Neuronal stem cell (in vitro differentiated cells): ENCODE results near the gene VPS35L.

Experiments
- DNase-seq: peaks from one replicate; pipeline ENCODE4 v3.0.0-alpha.2; 2013; ENCODE audit warnings: low spot score
- H2AFZ ChIP-seq: one replicate; pipeline ENCODE4 v1.6.1; 2013; ENCODE audit warnings: mild to moderate bottlenecking, low read length, inconsistent platforms
- H2AK5ac ChIP-seq: 2 replicates; pipeline ENCODE4 v1.6.1; 2013; ENCODE audit warnings: low read depth, mild to moderate bottlenecking, inconsistent platforms, low read length, moderate library complexity, mixed read lengths
- H2BK120ac ChIP-seq: 2 replicates; pipeline ENCODE4 v1.6.1; 2013; ENCODE audit warnings: low read depth, mild to moderate bottlenecking, inconsistent platforms, low read length, moderate library complexity, mixed read lengths
- H2BK12ac ChIP-seq: one replicate; pipeline ENCODE4 v1.6.1; 2013; ENCODE audit warnings: low read length, inconsistent platforms
- H2BK15ac ChIP-seq: 2 replicates; pipeline ENCODE4 v1.6.1; 2013; ENCODE audit warnings: mild to moderate bottlenecking, low read length, inconsistent platforms, mixed read lengths
- H2BK5ac ChIP-seq: one replicate; pipeline ENCODE4 v1.6.1; 2013; ENCODE audit warnings: inconsistent platforms, mild to moderate bottlenecking, low read length, moderate library complexity
- H3K14ac ChIP-seq: one replicate; pipeline ENCODE4 v1.6.1; 2013; ENCODE audit warnings: low read length, inconsistent platforms
- H3K18ac ChIP-seq: 2 replicates; pipeline ENCODE4 v1.6.1; 2013; ENCODE audit warnings: low read length, inconsistent platforms
- H3K23ac ChIP-seq: 2 replicates; pipeline ENCODE4 v1.6.1; 2013; ENCODE audit warnings: low read depth, mild to moderate bottlenecking, mixed read lengths, low read length, inconsistent platforms; ENCODE audit not compliant: poor library complexity
- H3K27ac ChIP-seq: replicated peaks from 3 replicates; pipeline ENCODE4 v1.5.1; 2013; ENCODE audit warnings: low read length, inconsistent platforms
- H3K27me3 ChIP-seq, 3 experiments: 2 replicates each; pipeline ENCODE4 v1.6.1; 2013; ENCODE audit warnings: low read length in 3 of 3, mild to moderate bottlenecking in 2 of 3, inconsistent platforms in 1 of 3, low read depth in 1 of 3, mixed read lengths in 1 of 3, moderate library complexity in 1 of 3; ENCODE audit not compliant: control insufficient read depth in 3 of 3, insufficient read depth in 3 of 3
- H3K36me3 ChIP-seq, 2 donors: replicated peaks in 1 of 2; 2 replicates each; pipeline ENCODE4 v1.6.1; 2013; ENCODE audit warnings: low read length in 2 of 2; ENCODE audit not compliant: control insufficient read depth in 2 of 2, insufficient read depth in 2 of 2
- H3K4ac ChIP-seq: 2 replicates; pipeline ENCODE4 v1.6.1; 2013; ENCODE audit warnings: inconsistent platforms, mild to moderate bottlenecking, low read length, moderate library complexity
- H3K4me1 ChIP-seq, 2 donors: 1 replicate in 1 of 2; 2 replicates in 1 of 2; pipeline ENCODE4 v1.6.1; 2013; ENCODE audit warnings: low read length in 2 of 2, low read depth in 1 of 2; ENCODE audit not compliant: control insufficient read depth in 2 of 2, insufficient read depth in 1 of 2
- H3K4me2 ChIP-seq: one replicate; pipeline ENCODE4 v1.6.1; 2013; ENCODE audit warnings: mild to moderate bottlenecking, low read length, inconsistent platforms; ENCODE audit not compliant: insufficient read depth, poor library complexity, severe bottlenecking
- H3K4me3 ChIP-seq, 2 donors: 2 replicates each; pipeline ENCODE4 v1.5.1; 2013; ENCODE audit warnings: low read length in 2 of 2, mild to moderate bottlenecking in 2 of 2, inconsistent platforms in 1 of 2, moderate library complexity in 1 of 2
- H3K79me1 ChIP-seq: one replicate; pipeline ENCODE4 v1.6.1; 2013; ENCODE audit warnings: low read depth, mild to moderate bottlenecking, inconsistent platforms, low read length, moderate library complexity
- H3K9ac ChIP-seq: one replicate; pipeline ENCODE4 v1.6.1; 2013; ENCODE audit warnings: mild to moderate bottlenecking, low read depth, low read length, inconsistent platforms; ENCODE audit not compliant: poor library complexity
- H3K9me3 ChIP-seq, 2 donors: replicated peaks in 1 of 2; 2 replicates each; pipeline versions ENCODE3 to v1.6.1; 2013; ENCODE audit warnings: low read length in 2 of 2, mild to moderate bottlenecking in 2 of 2, inconsistent platforms in 1 of 2, low read depth in 1 of 2, mixed read lengths in 1 of 2, moderate library complexity in 1 of 2; ENCODE audit not compliant: control insufficient read depth in 2 of 2, insufficient read depth in 1 of 2
- H4K8ac ChIP-seq: one replicate; pipeline ENCODE4 v1.6.1; 2013; ENCODE audit warnings: low read depth, mild to moderate bottlenecking, inconsistent platforms, low read length, moderate library complexity
- H4K91ac ChIP-seq: one replicate; pipeline ENCODE4 v1.6.1; 2013; ENCODE audit warnings: low read length, low read depth, mild to moderate bottlenecking, inconsistent platforms; ENCODE audit not compliant: poor library complexity
- WGBS, 2 donors: extraction: QIAGEN DNeasy Blood & Tissue Kit; methylation state at CpG; one replicate each; pipeline ENCODE4 v1.1.7; 2013; ENCODE audit warnings: missing lambda C conversion rate in 2 of 2, mixed read lengths in 1 of 2; ENCODE audit not compliant: insufficient read length in 2 of 2, insufficient replicate concordance in 1 of 2; ENCODE audit errors: extremely low coverage in 2 of 2; 5-methylcytosine and 5-hydroxymethylcytosine counted together

The VPS35L gene

DNA sequence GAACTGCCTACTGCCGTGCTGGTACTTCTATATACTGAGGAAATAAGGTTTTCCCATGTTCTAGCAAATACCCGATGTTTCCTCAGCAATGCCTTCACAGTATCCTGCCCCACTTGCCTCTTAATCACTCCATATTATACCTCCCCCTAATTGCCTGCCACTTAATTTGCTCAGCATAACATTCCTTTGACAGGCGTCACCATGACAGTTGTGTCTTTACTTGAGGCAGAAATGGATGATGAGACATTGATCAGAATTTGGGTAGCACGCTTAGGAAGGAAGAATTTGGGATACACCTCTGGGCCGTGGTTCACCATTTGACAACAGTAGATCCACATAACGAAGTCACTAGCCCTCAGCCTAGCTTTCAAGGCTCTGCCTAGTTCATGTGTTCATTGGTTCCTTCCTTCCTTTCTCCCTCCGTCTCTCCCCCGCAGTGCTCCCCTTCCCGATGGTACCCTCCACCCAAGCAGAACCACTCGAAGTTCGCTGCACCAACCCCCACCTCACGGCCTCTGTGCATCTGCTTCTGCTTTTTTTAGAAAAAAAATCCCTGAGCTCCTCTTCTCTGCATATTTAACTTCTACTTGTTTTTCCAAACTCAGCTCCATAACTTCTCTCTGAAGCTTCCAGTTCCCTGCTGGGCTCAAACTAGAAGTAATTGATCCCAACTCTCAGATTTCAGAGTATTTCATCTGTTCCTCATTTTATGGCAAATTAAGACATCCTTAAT lies 182.0 kb downstream of the VPS35L start:
- no peaks in the 10 kb centered on the region for H3K79me1 ChIP-seq
- H3K4me1 ChIP-seq: no peaks in the 10 kb centered on the region
- H3K4ac ChIP-seq: no peak overlapping the region
- H3K9ac ChIP-seq: no peak overlapping the region
- H2AFZ ChIP-seq: no peak overlapping the region
- no peak overlapping the region for H3K23ac ChIP-seq
- H2BK120ac ChIP-seq: no peak overlapping the region
- no CpG with 5 or more reads among the region's 12 CpGs for WGBS, 2 donors
- H3K4me2 ChIP-seq: no peak overlapping the region
- no peaks in the 10 kb centered on the region for H3K27me3 ChIP-seq
- no peak overlapping the region for H2BK5ac ChIP-seq
- H4K91ac ChIP-seq: no peak overlapping the region
- H4K8ac ChIP-seq: no peak overlapping the region
- no peak overlapping the region for H2BK12ac ChIP-seq
- no peak overlapping the region for H3K14ac ChIP-seq
- no peak overlapping the region for H2AK5ac ChIP-seq
- no peak overlapping the region for H2BK15ac ChIP-seq
- H3K9me3 ChIP-seq: no peaks in the 10 kb centered on the region
- no peak overlapping the region for H3K4me3 ChIP-seq
- no peak overlapping the region for H3K18ac ChIP-seq
- peaks cover 10 to 73% of the 10 kb centered on the region in 2 donors for H3K36me3 ChIP-seq
- DNase-seq: no peak
- no peak overlapping the region for H3K27ac ChIP-seq

DNA sequence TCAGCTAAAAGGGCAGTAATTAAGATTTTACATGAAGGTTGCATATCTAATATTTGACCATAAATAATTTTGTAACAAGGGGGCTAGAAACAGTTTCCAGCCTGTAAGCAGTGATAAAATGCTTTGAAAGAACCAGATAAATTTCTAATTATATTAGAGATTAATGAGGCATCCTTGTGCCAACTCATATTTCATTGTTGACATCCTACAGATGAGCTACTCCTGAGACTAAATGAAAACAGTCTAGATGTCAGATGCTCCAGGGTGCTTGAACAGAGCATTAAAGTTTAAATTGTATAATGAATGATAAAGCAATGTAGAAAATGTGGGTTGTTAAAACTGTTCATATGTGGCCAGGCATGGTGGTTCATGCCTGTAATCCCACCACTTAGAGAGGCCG lies 185.9 kb downstream of the VPS35L start:
- H3K4me2 ChIP-seq: no peak overlapping the region
- no peak for DNase-seq
- H3K18ac ChIP-seq: no peak overlapping the region
- H2BK120ac ChIP-seq: no peak overlapping the region
- no peak overlapping the region for H3K14ac ChIP-seq
- H3K4ac ChIP-seq: no peak overlapping the region
- no peak overlapping the region for H3K9ac ChIP-seq
- no peak overlapping the region for H3K23ac ChIP-seq
- no peak overlapping the region for H4K8ac ChIP-seq
- no peak overlapping the region for H2BK5ac ChIP-seq
- H2BK12ac ChIP-seq: no peak overlapping the region
- H3K4me3 ChIP-seq: no peak overlapping the region
- no peaks in the 10 kb centered on the region for H3K9me3 ChIP-seq
- H3K27ac ChIP-seq: no peak overlapping the region
- no peaks in the 10 kb centered on the region for H3K27me3 ChIP-seq
- H3K4me1 ChIP-seq: peaks cover 12 to 21% of the 10 kb centered on the region in 2 donors
- WGBS, 2 donors: no CpG with 5 or more reads among the region's 1 CpG
- no peak overlapping the region for H2AFZ ChIP-seq
- H4K91ac ChIP-seq: no peak overlapping the region
- no peaks in the 10 kb centered on the region for H3K79me1 ChIP-seq
- H3K36me3 ChIP-seq: peaks cover 2 to 40% of the 10 kb centered on the region in 2 donors
- no peak overlapping the region for H2AK5ac ChIP-seq
- no peak overlapping the region for H2BK15ac ChIP-seq

DNA sequence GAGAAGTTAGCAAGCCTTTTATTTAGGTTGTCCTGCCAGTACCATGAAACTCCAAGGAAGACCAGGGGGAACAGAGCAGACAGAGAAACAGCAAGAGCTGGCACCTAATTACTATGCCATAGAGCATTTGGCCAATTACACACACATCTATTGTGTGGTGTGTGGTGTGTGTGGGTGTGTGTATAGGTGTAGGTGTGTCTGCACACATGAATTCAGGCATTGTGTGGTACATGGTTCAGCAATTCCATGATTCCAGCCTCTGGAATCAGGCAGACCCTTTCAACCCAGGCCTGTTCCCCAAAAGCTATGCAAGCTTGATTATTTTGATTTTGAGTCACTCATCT lies 188.3 kb downstream of the VPS35L start:
- Histone ChIP-seq H2AK5ac (no peak overlapping the region), H3K27me3 (no peaks in the 10 kb centered on the region), H3K9ac (no peak overlapping the region), H3K23ac (no peak overlapping the region), H2BK5ac (no peak overlapping the region), H4K8ac (no peak overlapping the region), H3K4me3 (no peak overlapping the region), H2BK15ac (no peak overlapping the region), H3K18ac (no peak overlapping the region), H3K4me1 (peaks cover 16 to 28% of the 10 kb centered on the region in 2 donors), H3K79me1 (no peaks in the 10 kb centered on the region), H3K4ac (no peak overlapping the region), H3K9me3 (no peaks in the 10 kb centered on the region), H2AFZ (no peak overlapping the region), H4K91ac (no peak overlapping the region), H2BK120ac (no peak overlapping the region), H2BK12ac (no peak overlapping the region), H3K27ac (no peak overlapping the region), H3K14ac (no peak overlapping the region), H3K36me3 (peaks cover 0 to 19% of the 10 kb centered on the region in 2 donors), H3K4me2 (no peak overlapping the region)
- no peak for DNase-seq

DNA sequence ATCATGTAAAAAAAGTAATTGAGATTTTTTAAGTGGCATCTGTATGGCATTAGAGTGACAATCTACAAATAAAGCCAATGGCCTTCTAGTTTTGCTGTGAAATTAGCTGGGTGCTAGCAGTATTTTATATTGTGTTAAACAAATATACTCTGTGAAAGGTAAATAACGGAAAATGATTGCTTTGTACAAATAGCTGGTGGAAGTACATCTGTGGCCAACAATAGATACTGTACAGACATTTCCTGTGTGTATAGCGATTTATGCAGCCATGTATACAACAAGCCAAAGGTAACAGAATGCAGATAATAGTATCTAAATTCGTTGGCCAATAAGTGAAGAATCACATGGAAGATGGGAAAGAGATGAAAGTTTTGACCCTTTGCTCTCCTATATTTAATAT lies 189.2 kb downstream of the VPS35L start:
- Histone ChIP-seq H3K4ac (no peak overlapping the region), H2AFZ (no peak overlapping the region), H2BK15ac (no peak overlapping the region), H2AK5ac (no peak overlapping the region), H4K8ac (no peak overlapping the region), H4K91ac (no peak overlapping the region), H3K23ac (no peak overlapping the region), H3K18ac (no peak overlapping the region), H2BK12ac (no peak overlapping the region), H3K4me1 (peaks cover 16 to 28% of the 10 kb centered on the region in 2 donors), H2BK5ac (no peak overlapping the region), H3K36me3 (peaks cover 0 to 10% of the 10 kb centered on the region in 2 donors), H3K4me3 (no peak overlapping the region), H3K27ac (no peak overlapping the region), H3K14ac (no peak overlapping the region), H3K27me3 (no peaks in the 10 kb centered on the region), H3K4me2 (no peak overlapping the region), H3K9ac (no peak overlapping the region), H3K9me3 (no peaks in the 10 kb centered on the region), H2BK120ac (no peak overlapping the region), H3K79me1 (no peaks in the 10 kb centered on the region)
- no peak for DNase-seq
- WGBS, 2 donors: no CpG with 5 or more reads among the region's 3 CpGs
